GM21529 (cell line): ENCODE measurements around the gene OR10P1.

Source experiments
- ATAC-seq: cut with Tn5 transposase; IDR thresholded peaks from one replicate; pipeline ENCODE4 v1.9.1; 2021; ENCODE audit not compliant: unreplicated experiment

Gene OR10P1

DNA sequence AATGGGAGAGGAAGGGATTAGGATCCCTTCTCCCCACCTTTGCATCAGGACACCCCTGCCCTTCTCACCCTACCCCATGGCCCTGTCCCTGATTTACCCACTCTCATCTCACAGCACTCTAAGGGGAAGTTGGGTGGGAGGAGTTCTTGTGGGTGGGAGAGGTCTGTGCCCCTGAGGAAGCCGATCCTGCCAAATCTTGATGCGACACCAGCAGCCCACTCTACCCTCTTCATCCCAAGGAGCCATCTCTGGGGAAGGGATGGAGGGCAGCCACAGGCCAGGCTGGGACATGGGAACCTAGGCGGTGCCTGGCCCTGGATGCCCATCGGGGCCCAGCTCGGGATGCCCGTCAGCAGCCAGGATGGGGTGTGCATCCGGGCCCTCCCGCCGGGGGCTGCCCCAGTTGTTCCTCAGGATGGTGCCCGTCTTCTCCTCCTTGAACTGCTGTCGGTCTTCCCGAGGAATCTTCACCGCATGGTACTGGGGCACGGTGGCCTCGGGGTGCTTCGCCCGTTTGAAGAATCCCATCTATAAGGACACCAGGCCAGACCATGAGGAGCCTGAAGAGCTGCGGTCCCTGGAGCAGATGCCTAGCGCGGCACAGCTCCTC, 48.2 kb downstream of the OR10P1 start:
- no peak for ATAC-seq

GRCh38 chr12:55685671-55686070, 49.0 kb downstream of the OR10P1 start:
- ATAC-seq = no peak

- no peak for ATAC-seq
Observed at GRCh38 chr12:55686366-55687010, 49.8 kb downstream of the OR10P1 start.
